HG03135 (cell line): Measurements from ENCODE around the gene MX1.

Experiments used
- ATAC-seq: cut with Tn5 transposase; IDR thresholded peaks from one replicate; pipeline ENCODE4 v1.9.1; 2021; ENCODE audit warnings: mild to moderate bottlenecking, moderate library complexity; ENCODE audit not compliant: unreplicated experiment

Gene MX1

DNA sequence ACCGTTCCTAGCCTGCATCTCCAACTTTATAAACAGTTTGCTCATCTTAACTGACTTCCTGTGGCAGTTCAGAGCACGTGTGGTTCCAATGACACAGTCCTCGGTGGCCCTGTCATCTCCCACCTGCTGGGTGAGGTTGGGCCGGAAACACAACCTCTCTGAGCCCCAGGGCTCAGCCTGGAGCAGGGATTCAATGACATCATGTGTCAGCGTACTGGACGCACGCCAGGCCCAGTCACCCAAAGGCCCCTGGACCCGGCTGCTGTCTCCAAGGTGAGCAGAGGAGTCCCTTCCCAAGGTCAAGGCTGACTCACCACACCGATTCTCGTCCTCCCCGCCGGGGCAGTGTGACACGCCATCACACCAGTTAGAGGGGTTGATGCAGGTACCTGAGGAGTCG lies 62.0 kb downstream of the MX1 start:
- ATAC-seq = no peak

- no peak for ATAC-seq
Measured at GRCh38 chr21:41489329-41489728, 63.3 kb downstream of the MX1 start.

DNA sequence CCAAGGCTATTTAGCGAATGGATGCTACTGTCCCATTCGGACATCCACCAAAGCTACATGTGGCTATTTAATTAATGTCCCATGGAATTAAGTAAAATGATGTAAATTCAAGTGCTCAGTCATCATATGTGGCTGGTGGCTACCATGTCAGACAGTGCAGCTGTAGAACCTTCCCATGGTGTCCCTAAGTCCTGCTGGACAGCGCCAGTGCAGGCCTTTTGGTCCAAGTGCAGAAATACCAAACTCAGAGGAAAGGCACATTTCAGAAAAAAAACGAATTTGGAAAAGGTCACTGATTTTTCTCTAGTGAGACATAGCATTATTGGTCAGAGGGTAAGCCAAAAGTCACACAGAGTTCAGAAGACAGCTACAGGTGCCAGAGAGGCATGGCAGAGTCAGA lies 64.3 kb downstream of the MX1 start:
- no peak for ATAC-seq

DNA sequence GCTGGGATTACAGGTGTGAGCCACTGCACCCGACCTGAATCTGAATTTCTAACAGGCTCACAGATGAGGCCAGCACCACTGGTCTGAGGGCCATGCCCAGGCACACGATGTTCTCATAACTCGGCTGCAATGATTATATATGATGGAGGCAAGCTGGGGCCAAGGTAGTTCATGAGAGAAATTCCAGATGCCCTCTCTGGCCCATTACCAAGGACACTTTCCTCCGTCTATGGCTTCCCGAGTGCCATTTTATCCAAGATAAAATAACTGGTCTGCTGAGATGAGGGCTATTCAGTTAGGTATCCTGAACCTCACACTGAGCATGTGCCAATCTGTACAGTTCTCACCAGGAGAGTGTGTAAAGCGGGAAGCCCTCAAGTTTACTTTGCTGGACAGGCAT lies 65.4 kb downstream of the MX1 start:
- no peak for ATAC-seq

DNA sequence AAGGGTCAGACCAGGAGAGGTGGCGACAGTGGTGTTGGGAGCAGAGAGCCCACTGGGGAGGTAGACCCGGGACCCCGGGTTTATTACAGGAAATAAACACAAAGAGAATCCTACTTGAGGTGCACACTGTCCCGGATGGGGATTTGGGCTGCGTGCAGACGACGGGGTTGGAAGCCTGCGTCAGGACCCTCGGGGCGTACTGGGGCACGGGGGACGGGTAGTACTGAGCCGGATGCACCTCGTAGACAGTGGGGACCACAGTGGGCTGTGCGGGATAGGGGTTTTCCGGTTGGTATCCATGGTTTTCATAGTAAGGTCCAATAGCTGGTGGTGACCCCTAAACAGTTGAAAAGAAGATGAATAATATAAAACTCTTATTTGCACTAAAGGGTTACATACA lies 68.2 kb downstream of the MX1 start:
- ATAC-seq = no peak

DNA sequence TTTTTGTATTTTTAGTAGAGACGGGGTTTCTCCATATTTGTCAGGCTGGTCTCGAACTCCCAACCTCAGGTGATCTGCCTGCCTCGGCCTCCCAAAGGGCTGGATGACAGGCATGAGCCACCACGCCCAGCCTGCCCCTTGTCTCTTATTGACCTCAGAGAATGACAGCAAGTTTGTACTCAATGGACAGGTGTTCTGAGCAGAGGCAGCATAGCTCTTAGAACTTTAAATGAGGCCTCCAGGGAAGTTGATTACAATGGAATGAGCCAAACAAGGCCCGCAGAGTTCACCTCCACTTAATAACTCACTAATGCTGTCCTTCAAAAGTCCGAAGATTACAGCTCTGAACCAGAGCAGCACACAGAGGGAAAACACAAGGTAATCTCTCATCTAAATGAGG lies 71.0 kb downstream of the MX1 start:
- no peak for ATAC-seq

GRCh38 chr21:41497788-41498187 lies 71.7 kb downstream of the MX1 start:
- ATAC-seq = no peak

DNA sequence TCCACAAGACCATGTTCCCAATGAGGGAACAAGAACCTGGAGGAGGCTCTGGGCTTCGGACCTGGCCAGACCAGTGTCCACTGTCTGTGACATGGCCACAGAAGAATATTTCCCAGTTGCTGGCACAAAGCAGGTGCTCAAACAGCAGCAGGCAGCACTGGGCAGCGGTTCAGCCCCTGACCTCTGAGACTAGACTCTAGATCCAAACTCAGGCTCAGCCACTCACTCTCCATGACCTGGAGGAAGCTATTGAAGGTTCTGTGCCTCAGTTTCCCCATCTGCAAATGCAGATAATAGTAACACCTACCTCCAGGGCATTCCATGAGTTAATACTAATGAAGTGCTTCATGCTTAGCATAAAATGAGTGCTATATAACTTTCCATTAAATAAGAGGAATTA lies 73.9 kb downstream of the MX1 start:
- no peak for ATAC-seq

- ATAC-seq = no peak
Measured at GRCh38 chr21:41500363-41500762, 74.3 kb downstream of the MX1 start.

DNA sequence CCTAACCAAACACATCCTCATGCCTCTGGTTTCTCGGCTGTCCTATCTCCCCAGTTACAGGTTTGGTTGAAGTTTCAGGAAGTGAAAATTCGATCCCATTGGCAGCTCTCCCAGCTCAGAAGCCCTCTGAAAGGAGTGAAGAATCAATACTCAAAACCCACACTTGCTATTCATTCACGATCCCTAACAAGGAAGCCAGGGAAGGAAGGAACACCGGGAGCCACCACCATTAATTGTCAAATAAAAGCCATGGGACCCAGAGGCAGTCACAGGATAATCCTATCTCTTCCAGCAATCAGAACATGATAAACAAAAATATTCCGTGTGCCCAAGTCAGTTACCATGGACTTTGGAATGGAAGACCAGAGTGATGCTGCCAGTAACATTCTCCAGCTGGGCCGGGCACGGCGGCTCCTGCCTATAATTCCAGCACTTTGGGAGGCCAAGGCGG lies 74.9 kb downstream of the MX1 start:
- ATAC-seq = no peak

DNA sequence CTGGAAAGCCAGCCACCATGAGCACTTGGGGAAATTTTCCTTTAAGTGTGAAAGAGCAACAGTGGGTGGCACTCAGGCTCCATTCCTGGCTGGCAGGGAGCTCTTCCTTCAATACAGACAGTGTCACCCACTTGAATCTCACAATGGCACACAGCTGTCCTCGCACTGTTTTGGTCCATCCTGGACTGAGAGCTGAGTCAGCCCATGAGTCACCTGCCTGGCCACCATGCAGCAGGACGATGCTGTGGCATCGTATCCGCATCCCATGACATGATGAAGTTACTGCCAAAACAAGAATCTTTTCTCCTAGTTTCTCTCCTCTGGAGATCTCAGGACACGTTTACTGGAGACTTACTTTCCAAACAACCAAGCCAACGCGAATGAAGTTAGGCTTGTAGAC lies 75.9 kb downstream of the MX1 start:
- ATAC-seq = no peak

GRCh38 chr21:41503331-41503730 lies 77.3 kb downstream of the MX1 start:
- no peak for ATAC-seq

DNA sequence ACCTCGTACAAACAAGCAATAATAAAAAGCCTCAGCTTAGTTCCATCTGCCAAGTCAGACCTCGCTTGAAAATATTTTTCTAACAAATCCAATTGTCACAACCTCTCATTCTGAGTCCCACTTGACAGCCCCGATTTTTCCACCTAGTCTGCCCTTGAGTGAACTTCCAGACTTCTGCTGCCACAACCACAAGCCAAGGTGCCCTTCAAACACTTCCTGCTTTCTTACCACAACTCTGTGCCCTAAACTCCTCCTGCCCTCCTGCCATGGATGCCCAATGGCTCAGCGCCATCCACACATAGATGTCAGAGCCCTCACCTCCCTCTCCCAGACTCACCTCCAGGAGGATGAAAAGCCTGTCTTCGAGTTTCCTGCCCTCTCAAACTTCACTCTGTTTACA lies 78.0 kb downstream of the MX1 start:
- ATAC-seq = no peak

GRCh38 chr21:41506005-41506594 lies 80.1 kb downstream of the MX1 start:
- no peak for ATAC-seq

DNA sequence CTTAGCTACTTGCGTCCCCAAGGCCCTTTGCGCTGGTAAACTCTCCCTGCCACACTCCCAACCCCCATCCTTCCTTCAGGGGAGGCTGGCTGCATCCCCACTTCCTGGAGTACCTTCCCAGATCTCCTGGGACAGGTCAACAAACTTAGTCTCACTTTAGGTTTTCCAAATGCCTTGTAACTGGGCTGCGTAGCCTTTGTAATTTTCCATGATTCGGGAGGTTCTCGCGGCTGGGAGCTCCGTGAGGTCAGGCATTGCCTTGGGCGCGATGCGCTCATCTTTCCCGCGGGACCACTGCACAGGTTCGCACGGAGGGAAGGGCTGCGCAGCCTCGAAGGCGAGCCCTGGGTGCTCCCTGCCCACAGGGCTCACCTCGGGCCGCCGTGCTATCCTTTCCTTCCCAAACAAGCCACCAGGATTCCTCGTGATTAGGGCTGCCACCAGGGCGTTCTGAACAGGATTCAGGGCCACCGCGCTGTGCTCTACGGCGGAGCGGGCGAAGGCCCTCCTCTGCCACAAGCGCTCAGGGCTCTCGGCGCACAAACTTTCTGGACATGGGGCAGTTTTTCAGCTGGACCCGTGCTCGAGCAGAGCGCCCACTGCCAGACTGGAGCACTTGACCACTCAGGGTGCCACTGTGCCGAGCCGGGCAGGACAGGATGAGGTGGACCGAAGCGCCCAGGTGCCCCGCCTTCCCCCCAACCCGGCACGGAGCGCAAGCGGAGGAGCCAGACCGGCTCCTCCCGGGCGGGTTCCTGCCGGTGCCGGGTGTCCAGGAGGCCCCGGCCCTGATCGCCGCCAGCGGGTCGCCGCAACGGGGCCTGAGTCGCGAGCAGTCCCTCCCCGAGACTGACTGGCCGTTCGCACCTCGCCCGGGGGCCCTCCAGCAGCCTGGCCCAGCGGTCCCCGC lies 80.8 kb downstream of the MX1 start:
- ATAC-seq = no peak

DNA sequence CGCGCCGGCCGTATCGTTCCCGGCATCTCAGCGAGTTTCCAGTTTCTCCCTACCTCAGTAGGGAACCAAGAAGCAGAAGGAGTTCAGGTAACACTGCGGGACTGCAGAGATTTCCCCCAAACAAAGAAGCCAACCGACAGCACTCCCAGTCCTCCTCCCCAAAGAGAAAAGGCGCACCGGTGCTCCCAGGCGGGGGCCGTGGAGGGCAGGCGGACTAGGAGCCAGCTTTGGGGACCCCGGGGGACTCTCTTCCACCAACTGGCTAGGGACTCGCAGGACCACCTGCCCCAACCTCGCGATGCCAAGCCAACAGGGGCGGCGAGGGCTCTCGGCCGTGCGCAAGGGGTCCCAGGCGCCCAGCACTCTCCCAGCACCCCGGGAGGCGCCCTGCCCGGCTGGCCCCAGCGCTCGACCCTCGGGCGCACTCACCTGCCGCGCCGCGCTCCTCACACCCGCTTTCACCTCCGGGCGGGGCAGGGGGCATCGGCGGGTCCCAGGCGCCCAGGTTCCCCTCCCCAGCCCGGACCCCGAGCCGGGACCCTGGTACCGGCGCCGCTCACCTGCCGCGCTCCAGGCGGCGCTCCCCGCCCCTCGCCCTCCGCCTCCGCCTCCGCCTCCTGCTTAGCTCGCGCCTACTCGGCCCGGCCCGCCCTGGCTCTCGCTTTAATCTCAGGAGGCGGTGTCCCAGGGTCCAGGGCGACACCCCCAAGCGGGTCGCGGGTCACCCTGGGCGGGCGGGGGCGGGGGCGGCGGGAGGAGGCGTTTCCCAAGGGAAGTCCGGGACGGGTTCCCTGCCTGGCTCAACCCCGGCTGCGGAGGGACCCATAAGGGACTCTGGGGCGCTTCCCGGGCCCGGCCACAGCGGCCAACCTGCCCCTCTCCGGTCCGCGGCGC lies 81.7 kb downstream of the MX1 start, which contains the start of gene TMPRSS2:
Gene TMPRSS2 (minus strand): TSS at position 638 of the 894 bp plus-strand sequence. CDS start 10,025 bp downstream, outside the sequence.
- no peak for ATAC-seq

DNA sequence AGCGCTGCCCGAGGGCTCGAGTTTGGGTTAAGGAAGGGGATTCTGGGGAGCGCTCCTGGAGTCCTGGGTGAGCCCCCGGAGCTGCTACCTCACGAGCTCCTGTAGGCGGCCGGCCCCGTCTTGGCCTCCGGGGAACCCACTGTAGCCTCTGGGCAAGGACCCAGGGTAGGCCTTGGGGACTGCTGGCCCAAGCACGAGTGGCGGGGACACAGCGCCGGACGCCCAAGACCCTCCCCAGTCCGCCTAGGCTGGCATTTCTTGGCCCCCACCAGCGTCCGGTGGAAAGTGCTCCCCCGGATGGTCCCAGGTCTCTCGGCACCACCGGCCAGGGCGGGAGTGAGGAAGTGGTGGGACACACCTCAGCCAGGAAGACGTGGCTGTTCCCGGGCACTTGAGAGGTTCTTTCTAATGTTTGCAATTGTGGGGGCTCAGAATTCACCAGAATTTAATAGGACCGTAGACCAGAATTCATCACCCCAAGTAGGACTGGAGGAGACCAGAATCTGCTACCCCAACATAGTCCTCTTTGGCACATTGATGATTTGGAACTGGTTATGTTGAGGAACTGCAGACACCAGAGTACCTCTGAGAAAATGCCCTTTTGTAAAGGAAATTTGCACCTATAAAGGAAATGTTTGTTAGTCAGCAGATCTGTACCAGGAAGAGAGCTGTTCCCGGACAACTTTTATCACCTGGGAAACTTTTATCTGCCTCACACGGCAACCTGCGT lies 82.5 kb downstream of the MX1 start:
- ATAC-seq = no peak
